Activated naive CD4-positive, alpha-beta T cell treated with anti-CD3 and anti-CD28 coated beads for 36 hours (primary cell): ENCODE data around the gene APPL1. TPM values are rescaled to one million over a fixed set of nuclear protein-coding genes. Genes with fewer than 3 reads are reported as not detected.

Experiments
- total RNA-seq, 2 experiments: library from RNA; stranded (reverse); gene quantifications; one replicate each; pipeline ENCODE4 v1.2.3, GENCODE V29; 2021

APPL1 gene
- total RNA-seq, 2 experiments from 2014 or later, result 30.8 to 35.1 TPM

Other genes with a start within 250 kb of the APPL1 start
- not detected for gene SPATA12, start 167.1 kb upstream of the APPL1 start, total RNA-seq
- under 1 TPM in 1 of 2 experiments, not detected in 1; 0.02 TPM for gene IL17RD, start 62.4 kb upstream of the APPL1 start, total RNA-seq
- 1 to 10 TPM; 1.5 to 1.6 TPM for gene HESX1, start 27.8 kb upstream of the APPL1 start, total RNA-seq
- gene ASB14, start 65.0 kb downstream of the APPL1 start, total RNA-seq, result not detected